ENCODE results near the gene GOLGA6L4. TPM values are rescaled to one million over a fixed set of nuclear protein-coding genes. Genes with fewer than 3 reads are reported as not detected.
"Not testable (repeated sequence)": the region's sequence is repeated elsewhere in the genome, so short reads cannot be mapped to it uniquely, and the experiment has no call there.

Gene GOLGA6L4, protein sequence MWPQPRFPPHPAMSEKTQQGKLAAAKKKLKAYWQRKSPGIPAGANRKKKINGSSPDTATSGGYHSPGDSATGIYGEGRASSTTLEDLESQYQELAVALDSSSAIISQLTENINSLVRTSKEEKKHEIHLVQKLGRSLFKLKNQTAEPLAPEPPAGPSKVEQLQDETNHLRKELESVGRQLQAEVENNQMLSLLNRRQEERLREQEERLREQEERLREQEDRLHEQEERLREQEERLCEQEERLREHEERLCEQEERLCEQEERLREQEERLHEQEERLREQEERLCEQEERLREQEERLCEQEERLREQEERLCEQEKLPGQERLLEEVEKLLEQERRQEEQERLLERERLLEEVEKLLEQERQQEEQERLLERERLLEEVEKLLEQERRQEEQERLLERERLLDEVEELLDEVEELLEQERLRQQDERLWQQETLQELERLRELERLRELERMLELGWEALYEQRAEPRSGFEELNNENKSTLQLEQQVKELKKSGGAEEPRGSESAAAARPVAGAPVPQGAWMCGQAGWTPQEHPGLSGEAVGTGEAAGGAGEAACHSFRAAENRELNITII
- 0.68 and 0.72 TPM in 2 replicates for total RNA-seq (2014; rRNA removed; shearing (Covaris generic))

DNA sequence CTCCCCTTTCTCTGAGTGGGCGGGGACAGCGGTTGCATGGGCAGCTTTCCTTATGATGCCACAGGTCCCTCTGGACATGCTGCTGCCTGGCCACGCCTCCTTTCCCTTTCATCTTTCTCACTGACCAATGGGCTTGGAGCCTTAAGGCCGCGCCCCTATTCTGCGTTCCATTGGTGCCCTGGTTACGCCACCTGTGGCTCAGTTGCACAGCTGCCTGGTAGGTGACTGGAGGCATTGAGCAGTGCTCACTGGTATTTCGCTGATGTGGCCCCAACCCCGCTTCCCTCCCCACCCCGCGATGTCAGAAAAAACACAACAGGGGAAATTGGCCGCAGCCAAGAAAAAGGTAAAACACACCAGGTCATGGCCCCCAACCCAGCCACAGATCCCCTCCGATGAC is at the start of gene GOLGA6L4:
TSS of gene GOLGA6L4 (plus strand) at position 201 of the 400 bp plus-strand sequence. CDS start at position 263, 62 bp downstream.
- DNase-seq (ENCODE audit: low read depth) = not testable (repeated sequence)

DNA sequence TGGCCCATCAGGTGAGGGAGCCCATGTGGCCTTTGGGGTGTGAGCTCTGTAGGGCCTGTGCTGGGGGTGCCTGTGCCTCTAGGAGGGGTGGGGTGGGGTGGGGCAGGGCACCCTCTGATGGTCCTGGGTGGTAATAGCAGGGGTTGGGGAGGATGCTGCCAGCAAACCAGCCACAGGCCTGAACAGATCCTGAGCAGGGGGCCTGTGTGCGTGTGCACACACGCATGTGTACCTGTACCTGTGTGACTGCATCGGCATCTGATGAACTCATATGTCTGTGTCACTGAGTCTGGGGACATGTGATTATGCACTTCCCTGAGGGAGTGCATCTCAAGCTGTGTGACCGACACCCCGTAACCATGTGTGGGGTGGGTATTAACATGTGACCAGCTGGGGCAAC is 42.6 kb upstream of the GOLGA6L4 start:
- not testable (repeated sequence) for DNase-seq (ENCODE audit: low read depth)

DNA sequence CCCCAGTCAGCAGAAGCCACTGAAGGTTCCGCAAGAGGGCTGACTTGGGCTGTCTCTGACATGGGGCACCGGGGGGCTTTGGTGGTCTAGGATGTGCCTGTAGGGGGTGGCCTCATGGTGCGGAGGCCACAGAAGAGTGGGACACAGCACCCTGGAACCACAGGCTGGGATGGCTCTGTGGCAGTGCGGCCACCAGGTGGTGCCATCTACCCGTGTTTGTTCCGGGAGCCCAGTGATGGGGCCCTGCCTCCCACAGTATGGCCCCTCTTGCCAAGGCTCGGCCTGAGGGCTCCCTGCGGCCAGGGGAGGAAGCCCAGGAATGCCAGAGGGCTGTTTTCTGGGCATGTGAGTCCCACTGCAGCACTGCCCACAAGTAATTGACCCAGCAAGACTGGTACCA is 40.0 kb upstream of the GOLGA6L4 start:
- DNase-seq (ENCODE audit: low read depth) = not testable (repeated sequence)

DNA sequence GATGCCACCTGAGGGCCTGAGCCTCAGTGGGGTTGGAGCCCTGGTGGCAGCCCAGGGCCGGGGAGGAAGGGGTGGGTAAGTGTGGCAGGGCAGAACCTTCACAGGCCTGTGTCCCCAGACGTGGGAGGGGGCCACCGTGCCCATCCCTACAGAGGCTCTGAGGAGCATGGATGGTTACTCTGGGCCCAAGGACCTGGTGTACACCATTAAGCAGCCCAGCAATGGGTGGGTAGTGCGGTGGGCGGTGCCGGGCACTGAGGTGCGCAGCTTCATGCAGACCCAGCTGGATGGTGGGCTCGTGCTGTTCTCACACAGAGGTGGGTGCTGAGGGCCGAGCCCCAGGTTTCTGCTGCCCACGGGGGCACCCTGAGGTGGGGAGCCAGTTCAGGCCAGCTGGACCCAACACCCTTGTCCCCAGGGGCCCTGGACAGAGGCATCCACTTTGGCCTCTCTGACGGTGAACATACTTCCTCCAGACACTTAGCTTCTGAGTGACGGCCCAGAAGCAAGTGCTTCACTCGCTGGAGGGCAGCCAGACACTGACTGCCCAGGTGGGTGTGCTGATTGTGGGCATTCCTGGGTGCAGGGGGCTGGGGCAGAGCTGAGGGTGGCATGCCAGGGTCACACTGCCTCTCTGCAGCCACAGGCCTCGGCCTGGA is 38.9 kb upstream of the GOLGA6L4 start:
- DNase-seq (ENCODE audit: low read depth) = not testable (repeated sequence)

DNA sequence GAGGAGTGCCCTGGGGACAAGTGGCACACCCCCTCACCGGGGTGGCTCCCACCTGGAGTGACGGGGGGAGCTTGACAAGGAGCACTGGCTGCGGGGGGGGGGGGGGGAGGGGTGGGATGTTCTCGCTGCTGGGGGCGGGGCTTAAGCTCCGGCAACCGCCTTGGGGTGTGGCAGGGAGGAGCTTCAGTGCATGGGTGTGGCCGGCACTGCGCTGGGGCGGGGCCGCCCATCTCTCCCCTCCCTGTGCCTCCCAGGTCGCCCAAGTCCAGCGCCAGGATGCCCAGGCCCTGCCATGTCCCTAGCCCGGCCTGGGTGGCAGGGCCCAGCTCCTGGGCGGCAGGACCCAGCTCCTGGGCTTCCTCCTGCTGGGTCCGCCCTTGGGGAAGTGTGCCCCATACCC is 35.7 kb upstream of the GOLGA6L4 start:
- not testable (repeated sequence) for DNase-seq (ENCODE audit: low read depth)

DNA sequence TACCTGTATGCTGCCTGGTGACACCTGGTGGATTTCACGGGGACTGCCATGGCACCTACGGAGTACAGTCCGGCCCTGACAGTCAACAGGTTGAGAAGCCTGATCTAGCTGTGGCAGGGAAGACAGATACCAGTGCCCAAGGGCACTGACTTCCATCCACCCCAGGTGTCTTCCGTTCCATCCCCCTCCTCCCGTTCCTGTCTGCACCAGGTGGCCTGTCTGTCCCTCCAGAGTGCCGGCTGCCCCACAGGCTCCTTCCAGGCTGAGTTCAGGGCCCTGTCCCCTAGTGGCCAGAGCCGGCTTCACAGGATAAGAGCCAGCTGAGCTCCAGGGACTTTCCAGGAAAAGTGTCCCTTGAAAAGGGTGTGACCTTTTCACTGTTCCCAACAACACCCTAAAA is 10.9 kb downstream of the GOLGA6L4 start:
- DNase-seq (ENCODE audit: low read depth) = not testable (repeated sequence)

Data from RPMI7951 (cell line).